ENCODE data around the gene BTD.

The BTD gene

DNA sequence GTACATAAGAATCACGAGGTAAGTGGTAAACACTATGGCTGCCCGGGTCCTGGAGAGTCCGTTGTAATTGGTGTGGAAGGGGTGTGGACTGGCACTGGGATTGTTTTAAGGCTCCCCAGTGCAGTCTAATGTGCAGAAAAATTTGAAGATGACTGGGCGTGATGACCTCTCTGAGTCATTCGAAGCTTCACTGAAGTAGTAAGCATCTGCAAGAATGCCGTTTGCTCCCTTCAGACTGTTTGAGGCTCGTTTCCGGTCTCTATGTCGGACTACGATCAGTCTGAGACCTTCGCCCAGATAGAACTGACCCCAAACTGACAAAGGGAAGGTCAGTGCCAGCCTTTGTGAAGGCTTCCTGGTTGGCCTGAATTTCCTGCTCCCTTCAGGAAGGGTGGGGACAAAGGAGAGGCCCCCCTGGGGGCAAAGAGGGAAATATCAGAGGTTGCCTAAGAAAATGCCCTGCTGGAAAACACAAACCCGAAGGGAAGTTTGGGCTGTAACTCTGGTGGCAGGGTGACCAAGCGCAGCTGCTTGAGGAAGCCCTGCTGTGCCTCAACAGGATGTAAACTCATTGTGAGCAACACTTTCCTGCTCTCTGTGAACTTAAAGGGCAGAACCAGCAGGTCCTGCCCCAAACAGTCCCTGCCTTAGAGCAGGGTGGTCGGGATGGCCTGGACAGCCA lies 34.6 kb downstream of the BTD start:
- Histone ChIP-seq H3K27me3 (ENCODE audit: insufficient read depth, insufficient read length) (no peaks in the 10 kb centered on the region), H3K9me3 (ENCODE audit: insufficient read depth, low read length) (no peaks in the 10 kb centered on the region), H3K9ac (ENCODE audit: insufficient read length, low read depth) (no peak overlapping the region), H3K4me1 (ENCODE audit: insufficient read depth, insufficient read length) (peaks cover 7% of the 10 kb centered on the region), H3K36me3 (ENCODE audit: insufficient read depth, insufficient read length, low read length) (no peaks in the 10 kb centered on the region), H3K4me3 (ENCODE audit: insufficient read length, low read depth) (no peak overlapping the region)
- DNase-seq (ENCODE audit: low read depth, low spot score): no peak
- no peak for TF ChIP-seq ZNF274 (IDR thresholded peaks at IDR 0.05; ENCODE audit: low read depth, low read length)
- no peak for TF ChIP-seq SUZ12 (IDR thresholded peaks at IDR 0.05; ENCODE audit: extremely low read depth, insufficient read depth, insufficient read length)
- TF ChIP-seq YY1 (IDR thresholded peaks at IDR 0.05; ENCODE audit: insufficient read depth, insufficient read length): no peak

DNA sequence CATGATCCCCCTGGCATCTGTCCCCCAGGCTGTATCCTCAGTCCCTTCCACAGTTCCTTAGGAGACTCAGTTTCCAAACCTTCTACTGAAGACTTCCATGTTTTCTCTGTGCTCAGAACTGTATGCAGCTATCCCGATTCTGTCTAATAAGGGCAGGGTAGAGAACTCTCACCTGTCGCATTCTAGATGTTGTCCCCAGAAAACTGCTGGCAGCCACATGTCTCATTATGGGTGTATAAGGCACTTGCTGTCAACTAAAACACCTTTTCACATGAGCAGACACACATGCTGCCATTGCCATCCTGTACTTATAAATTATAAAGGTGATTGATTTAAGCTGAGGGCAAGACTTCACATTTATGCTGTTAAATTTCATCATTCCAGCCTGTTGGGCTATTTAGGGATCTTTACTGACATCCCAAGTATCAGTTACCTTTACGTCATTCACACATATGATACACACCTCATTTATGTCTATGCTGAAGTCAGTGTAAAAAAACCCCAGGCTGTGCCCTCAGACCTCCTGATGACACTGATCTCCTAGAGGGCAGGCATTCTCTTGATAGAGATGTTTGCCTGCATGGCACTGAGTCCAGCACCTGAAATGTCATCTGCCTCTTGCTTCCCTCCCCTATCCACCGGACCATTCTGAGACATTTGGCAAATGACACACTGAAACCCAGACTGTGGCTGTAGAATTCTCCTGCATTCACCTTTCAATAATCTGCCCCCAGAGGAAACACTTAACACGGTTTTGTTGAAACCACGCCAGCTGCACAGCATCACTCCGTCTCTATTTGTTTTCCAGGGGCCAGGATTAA lies 35.8 kb downstream of the BTD start:
- TF ChIP-seq YY1 (IDR thresholded peaks at IDR 0.05; ENCODE audit: insufficient read depth, insufficient read length): no peak
- TF ChIP-seq ZNF274 (IDR thresholded peaks at IDR 0.05; ENCODE audit: low read depth, low read length): no peak
- TF ChIP-seq SUZ12 (IDR thresholded peaks at IDR 0.05; ENCODE audit: extremely low read depth, insufficient read depth, insufficient read length): no peak
- Histone ChIP-seq H3K27me3 (ENCODE audit: insufficient read depth, insufficient read length) (no peaks in the 10 kb centered on the region), H3K4me3 (ENCODE audit: insufficient read length, low read depth) (no peak overlapping the region), H3K9me3 (ENCODE audit: insufficient read depth, low read length) (no peaks in the 10 kb centered on the region), H3K9ac (ENCODE audit: insufficient read length, low read depth) (no peak overlapping the region), H3K36me3 (ENCODE audit: insufficient read depth, insufficient read length, low read length) (no peaks in the 10 kb centered on the region), H3K4me1 (ENCODE audit: insufficient read depth, insufficient read length) (peaks cover 2% of the 10 kb centered on the region)
- no peak for DNase-seq (ENCODE audit: low read depth, low spot score)

DNA sequence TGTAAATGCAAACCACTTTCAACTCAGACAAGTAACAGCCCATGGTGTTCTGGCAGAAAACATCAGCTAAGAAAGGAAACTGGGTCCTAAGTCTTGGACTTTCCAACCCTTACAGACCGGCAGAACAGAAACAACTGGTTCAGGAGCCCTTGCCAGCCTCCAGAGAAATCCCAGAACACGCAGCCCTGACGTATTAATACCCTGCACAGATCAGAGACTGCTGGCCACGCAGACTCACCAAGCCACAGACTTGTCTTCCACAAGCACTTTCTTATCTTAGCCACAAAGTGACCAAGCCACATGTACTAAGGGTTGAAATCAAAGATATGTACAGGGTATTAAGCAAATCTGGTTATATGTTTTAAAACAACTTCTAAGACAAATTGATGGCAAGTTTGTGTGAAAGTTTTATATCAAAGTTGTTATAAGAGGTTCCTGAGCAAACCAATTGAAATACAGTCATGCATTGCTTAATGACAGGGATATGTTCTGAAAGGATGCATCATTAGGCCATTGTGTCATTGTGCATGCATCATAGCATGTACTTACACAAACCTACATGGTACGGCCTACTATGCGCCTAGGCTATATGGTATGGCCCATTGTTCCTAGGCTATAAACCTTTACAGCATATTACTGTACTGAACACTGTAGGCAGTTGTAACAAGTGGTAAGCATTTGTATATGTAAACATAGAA lies 36.8 kb downstream of the BTD start:
- no peak for DNase-seq (ENCODE audit: low read depth, low spot score)
- H3K4me1 ChIP-seq (ENCODE audit: insufficient read depth, insufficient read length): no peaks in the 10 kb centered on the region
- no peak overlapping the region for H3K9ac ChIP-seq (ENCODE audit: insufficient read length, low read depth)
- no peaks in the 10 kb centered on the region for H3K27me3 ChIP-seq (ENCODE audit: insufficient read depth, insufficient read length)
- no peaks in the 10 kb centered on the region for H3K36me3 ChIP-seq (ENCODE audit: insufficient read depth, insufficient read length, low read length)
- H3K4me3 ChIP-seq (ENCODE audit: insufficient read length, low read depth): no peak overlapping the region
- no peak for TF ChIP-seq SUZ12 (IDR thresholded peaks at IDR 0.05; ENCODE audit: extremely low read depth, insufficient read depth, insufficient read length)
- TF ChIP-seq YY1 (IDR thresholded peaks at IDR 0.05; ENCODE audit: insufficient read depth, insufficient read length): no peak
- TF ChIP-seq ZNF274 (IDR thresholded peaks at IDR 0.05; ENCODE audit: low read depth, low read length): no peak
- no peaks in the 10 kb centered on the region for H3K9me3 ChIP-seq (ENCODE audit: insufficient read depth, low read length)

DNA sequence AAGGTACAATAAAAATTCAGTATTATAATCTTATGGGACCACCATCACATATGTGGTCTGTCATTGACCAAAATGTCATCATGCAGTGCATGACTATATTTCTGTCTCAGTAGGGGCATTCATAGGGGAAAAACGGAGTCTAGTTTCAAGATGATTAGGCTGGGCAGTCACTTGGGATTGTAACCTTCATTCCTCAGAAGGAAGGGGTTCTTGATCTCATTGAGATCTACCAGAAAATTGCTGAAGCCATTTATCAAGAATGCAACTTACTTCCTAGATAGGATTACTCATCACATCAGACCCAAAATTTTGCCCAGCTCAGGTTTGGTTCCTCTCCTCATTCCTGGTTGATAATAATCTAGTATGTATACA lies 37.3 kb downstream of the BTD start:
- no peaks in the 10 kb centered on the region for H3K27me3 ChIP-seq (ENCODE audit: insufficient read depth, insufficient read length)
- TF ChIP-seq SUZ12 (IDR thresholded peaks at IDR 0.05; ENCODE audit: extremely low read depth, insufficient read depth, insufficient read length) (no peak), ZNF274 (IDR thresholded peaks at IDR 0.05; ENCODE audit: low read depth, low read length) (no peak), YY1 (IDR thresholded peaks at IDR 0.05; ENCODE audit: insufficient read depth, insufficient read length) (no peak)
- H3K4me3 ChIP-seq (ENCODE audit: insufficient read length, low read depth): no peak overlapping the region
- no peak overlapping the region for H3K9ac ChIP-seq (ENCODE audit: insufficient read length, low read depth)
- H3K4me1 ChIP-seq (ENCODE audit: insufficient read depth, insufficient read length): no peaks in the 10 kb centered on the region
- no peaks in the 10 kb centered on the region for H3K36me3 ChIP-seq (ENCODE audit: insufficient read depth, insufficient read length, low read length)
- H3K9me3 ChIP-seq (ENCODE audit: insufficient read depth, low read length): no peaks in the 10 kb centered on the region
- no peak for DNase-seq (ENCODE audit: low read depth, low spot score)

DNA sequence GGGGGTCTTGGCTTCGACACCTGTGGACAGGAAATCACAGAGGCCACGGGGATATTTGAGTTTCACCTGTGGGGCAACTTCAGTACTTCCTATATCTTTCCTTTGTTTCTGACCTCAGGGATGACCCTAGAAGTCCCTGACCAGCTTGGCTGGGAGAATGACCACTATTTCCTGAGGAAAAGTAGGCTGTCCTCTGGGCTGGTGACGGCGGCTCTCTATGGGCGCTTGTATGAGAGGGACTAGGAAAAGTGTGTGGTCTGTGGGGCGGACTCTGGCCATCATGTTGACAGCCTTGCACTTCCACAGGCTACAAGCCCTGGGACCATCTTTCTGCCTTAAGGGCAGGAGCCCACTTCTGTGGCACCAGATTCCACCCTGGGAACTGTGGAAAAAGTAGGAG lies 43.7 kb downstream of the BTD start:
- peaks cover 3% of the 10 kb centered on the region for H3K4me1 ChIP-seq (ENCODE audit: insufficient read depth, insufficient read length)
- H3K9me3 ChIP-seq (ENCODE audit: insufficient read depth, low read length): no peaks in the 10 kb centered on the region
- no peak for DNase-seq (ENCODE audit: low read depth, low spot score)
- TF ChIP-seq SUZ12 (IDR thresholded peaks at IDR 0.05; ENCODE audit: extremely low read depth, insufficient read depth, insufficient read length) (no peak), YY1 (IDR thresholded peaks at IDR 0.05; ENCODE audit: insufficient read depth, insufficient read length) (no peak), ZNF274 (IDR thresholded peaks at IDR 0.05; ENCODE audit: low read depth, low read length) (no peak)
- H3K9ac ChIP-seq (ENCODE audit: insufficient read length, low read depth): no peak overlapping the region
- no peaks in the 10 kb centered on the region for H3K27me3 ChIP-seq (ENCODE audit: insufficient read depth, insufficient read length)
- H3K4me3 ChIP-seq (ENCODE audit: insufficient read length, low read depth): no peak overlapping the region
- peaks cover 8% of the 10 kb centered on the region for H3K36me3 ChIP-seq (ENCODE audit: insufficient read depth, insufficient read length, low read length)

DNA sequence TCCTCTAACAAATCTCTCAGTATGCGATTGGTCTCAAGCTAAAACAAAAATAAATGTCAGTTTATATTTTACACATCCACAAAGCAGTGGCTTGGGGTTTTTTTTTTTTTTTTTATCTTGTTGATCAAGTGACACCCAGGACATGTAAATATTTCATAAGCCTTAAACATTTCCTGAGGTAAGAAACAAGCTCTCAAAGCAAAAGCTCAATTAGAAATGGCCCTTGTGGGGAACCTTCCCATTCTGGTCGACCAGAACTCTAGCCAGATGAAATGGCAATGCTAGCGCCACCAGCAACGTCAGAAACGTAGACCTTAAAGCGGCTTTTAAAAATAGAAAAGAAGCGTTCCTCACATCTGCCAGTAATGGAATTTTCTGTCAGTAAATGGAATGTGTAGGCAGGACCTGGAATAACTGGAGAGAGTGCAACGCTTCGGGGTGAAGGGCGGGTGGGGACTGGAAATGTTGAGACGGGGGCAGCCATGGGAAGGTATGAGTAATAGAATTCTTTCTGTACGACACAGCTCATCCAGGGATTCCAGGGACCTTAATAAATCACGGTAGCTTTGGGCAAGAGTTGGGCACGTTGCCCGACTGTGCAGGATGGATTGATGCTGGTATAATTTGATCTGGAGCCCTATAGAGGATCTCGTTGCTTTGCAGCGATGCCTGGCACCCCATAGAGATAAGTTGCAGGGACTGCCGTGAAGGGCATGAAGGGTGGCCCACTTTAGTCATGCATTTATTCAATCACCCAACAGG lies 44.4 kb downstream of the BTD start:
- TF ChIP-seq YY1 (IDR thresholded peaks at IDR 0.05; ENCODE audit: insufficient read depth, insufficient read length): no peak
- TF ChIP-seq SUZ12 (IDR thresholded peaks at IDR 0.05; ENCODE audit: extremely low read depth, insufficient read depth, insufficient read length): no peak
- no peak for TF ChIP-seq ZNF274 (IDR thresholded peaks at IDR 0.05; ENCODE audit: low read depth, low read length)
- Histone ChIP-seq H3K36me3 (ENCODE audit: insufficient read depth, insufficient read length, low read length) (peaks cover 8% of the 10 kb centered on the region), H3K4me1 (ENCODE audit: insufficient read depth, insufficient read length) (peaks cover 3% of the 10 kb centered on the region), H3K9me3 (ENCODE audit: insufficient read depth, low read length) (no peaks in the 10 kb centered on the region), H3K4me3 (ENCODE audit: insufficient read length, low read depth) (no peak overlapping the region), H3K27me3 (ENCODE audit: insufficient read depth, insufficient read length) (no peaks in the 10 kb centered on the region), H3K9ac (ENCODE audit: insufficient read length, low read depth) (no peak overlapping the region)
- no peak for DNase-seq (ENCODE audit: low read depth, low spot score)

All from NT2/D1 (cell line).